OCI-M2 (cell line): Measurements from ENCODE around the gene SLC52A3.
A peak's percentile ranks its signal among the peaks of the same experiment; 100 is the strongest.
"Not testable (repeated sequence)": the region's sequence is repeated elsewhere in the genome, so short reads cannot be mapped to it uniquely, and the experiment has no call there.

Experiments
- DNase-seq: peaks from one replicate; lab custom pipeline; 2025; ENCODE audit not compliant: unreplicated experiment; lab: John Stamatoyannopoulos, UW

The SLC52A3 gene

GRCh38 chr20:768426-768978 is at the start of gene SLC52A3:
Gene SLC52A3 (minus strand): TSS chr20:768500. CDS start chr20:765774, 2,726 bp downstream.
- DNase-seq: no peak

GRCh38 chr20:815914-816606 is 47.8 kb upstream of the SLC52A3 start:
- peak; percentile 60 for DNase-seq

GRCh38 chr20:815226-815625 is 46.9 kb upstream of the SLC52A3 start:
- DNase-seq: no peak

- no peak for DNase-seq
Observed at GRCh38 chr20:813390-813789, 45.1 kb upstream of the SLC52A3 start.

GRCh38 chr20:812435-812814 is 44.1 kb upstream of the SLC52A3 start:
- not testable (repeated sequence) for DNase-seq

GRCh38 chr20:811776-812434 is 43.6 kb upstream of the SLC52A3 start:
- DNase-seq: peak; percentile 16

- DNase-seq: no peak
Observed at GRCh38 chr20:805713-806112, 37.4 kb upstream of the SLC52A3 start.

GRCh38 chr20:801678-802077 is 33.4 kb upstream of the SLC52A3 start:
- DNase-seq: no peak

GRCh38 chr20:800026-800425 is 31.7 kb upstream of the SLC52A3 start:
- not testable (repeated sequence) for DNase-seq

GRCh38 chr20:798746-799145 is 30.4 kb upstream of the SLC52A3 start:
- not testable (repeated sequence) for DNase-seq

GRCh38 chr20:796921-797320 is 28.6 kb upstream of the SLC52A3 start:
- no peak for DNase-seq

- DNase-seq: no peak
Observed at GRCh38 chr20:792248-792647, 23.9 kb upstream of the SLC52A3 start.

GRCh38 chr20:791056-791455 is 22.8 kb upstream of the SLC52A3 start:
- DNase-seq: no peak

GRCh38 chr20:787825-788224 is 19.5 kb upstream of the SLC52A3 start:
- no peak for DNase-seq

GRCh38 chr20:779771-780170 is 11.5 kb upstream of the SLC52A3 start:
- DNase-seq: no peak

- no peak for DNase-seq
Observed at GRCh38 chr20:776165-776564, 7.9 kb upstream of the SLC52A3 start.

- no peak for DNase-seq
Observed at GRCh38 chr20:775679-776135, 7.4 kb upstream of the SLC52A3 start.

GRCh38 chr20:774660-775057 is 6.4 kb upstream of the SLC52A3 start:
- DNase-seq: no peak

GRCh38 chr20:774016-774659 is 5.8 kb upstream of the SLC52A3 start:
- no peak for DNase-seq

GRCh38 chr20:772806-773205 is 4.5 kb upstream of the SLC52A3 start:
- no peak for DNase-seq

- DNase-seq: no peak
Observed at GRCh38 chr20:771741-772464, 3.6 kb upstream of the SLC52A3 start.
